CD14-positive monocyte (primary cell): ENCODE measurements around the gene CAPS. TPM values are rescaled to one million over a fixed set of nuclear protein-coding genes. Genes with fewer than 3 reads are reported as not detected.

Source experiments
- DNase-seq, 3 donors: peaks; one replicate each; pipeline ENCODE4 v3.0.0-alpha.2; 2011 to 2022
- H2AFZ ChIP-seq: 2 replicates; pipeline ENCODE4 v1.6.0; 2012; ENCODE audit warnings: mild to moderate bottlenecking, low read depth, low read length, inconsistent platforms; ENCODE audit not compliant: insufficient read depth, poor library complexity, severe bottlenecking
- H3K27ac ChIP-seq, 2 donors: 1 replicate in 1 of 2; 2 replicates in 1 of 2; pipeline ENCODE4 v1.5.1; 2012 to 2013; ENCODE audit warnings: low read length in 2 of 2, control low read depth in 1 of 2, inconsistent platforms in 1 of 2, low read depth in 1 of 2, mild to moderate bottlenecking in 1 of 2
- H3K27me3 ChIP-seq, 2 donors: one replicate each; pipeline versions ENCODE4 v1.6.0 to v1.6.1; 2011 to 2013; ENCODE audit warnings: low read length in 2 of 2; ENCODE audit not compliant: control insufficient read depth in 2 of 2, insufficient read depth in 2 of 2
- H3K36me3 ChIP-seq, 2 donors: replicated peaks in 1 of 2; 1 replicate in 1 of 2; 2 replicates in 1 of 2; pipeline versions ENCODE4 v1.5.1 to v1.6.1; 2012 to 2013; ENCODE audit warnings: low read length in 2 of 2, control low read depth in 1 of 2, inconsistent platforms in 1 of 2, mild to moderate bottlenecking in 1 of 2; ENCODE audit not compliant: insufficient read depth in 2 of 2, control insufficient read depth in 1 of 2
- H3K4me1 ChIP-seq, 2 donors: 1 replicate in 1 of 2; 2 replicates in 1 of 2; pipeline versions ENCODE4 v1.5.1 to v1.6.1; 2012 to 2013; ENCODE audit warnings: low read length in 2 of 2, control low read depth in 1 of 2, inconsistent platforms in 1 of 2, mild to moderate bottlenecking in 1 of 2, moderate library complexity in 1 of 2; ENCODE audit not compliant: insufficient read depth in 2 of 2, control insufficient read depth in 1 of 2
- H3K4me2 ChIP-seq: replicated peaks from 2 replicates; pipeline ENCODE3; 2012; ENCODE audit warnings: low read length, moderate library complexity, mild to moderate bottlenecking; ENCODE audit not compliant: poor library complexity, severe bottlenecking; ENCODE audit errors: extremely low read depth
- H3K4me3 ChIP-seq, 3 experiments: fragments of 200-600 bp in 1 of 3; sonication (generic) in 1 of 3; replicated peaks in 1 of 3; 1 replicate in 2 of 3; 2 replicates in 1 of 3; pipeline ENCODE4 v1.5.1; 2011 to 2013; ENCODE audit warnings: low read length in 3 of 3, mild to moderate bottlenecking in 3 of 3, control low read depth in 2 of 3, low read depth in 2 of 3, inconsistent platforms in 1 of 3, moderate library complexity in 1 of 3
- H3K79me2 ChIP-seq: 2 replicates; pipeline ENCODE4 v1.6.0; 2012; ENCODE audit warnings: mild to moderate bottlenecking, control low read depth, inconsistent platforms, low read length, moderate library complexity; ENCODE audit not compliant: insufficient read depth
- H3K9ac ChIP-seq: 2 replicates; pipeline ENCODE4 v1.6.0; 2017; ENCODE audit warnings: low read length, mild to moderate bottlenecking; ENCODE audit not compliant: insufficient read depth, poor library complexity, severe bottlenecking
- H3K9me3 ChIP-seq, 2 donors: replicated peaks in 1 of 2; 1 replicate in 1 of 2; 2 replicates in 1 of 2; pipeline versions ENCODE4 v1.5.1 to v1.6.1; 2012 to 2013; ENCODE audit warnings: low read length in 2 of 2, control low read depth in 1 of 2; ENCODE audit not compliant: control insufficient read depth in 1 of 2, insufficient read depth in 1 of 2
- H4K20me1 ChIP-seq: 2 replicates; pipeline ENCODE4 v1.6.0; 2012; ENCODE audit warnings: mild to moderate bottlenecking, low read length, control low read depth, moderate library complexity; ENCODE audit not compliant: insufficient read depth
- H3K27ac Mint-ChIP-seq, 7 donors: one replicate each; pipeline ENCODE4 v1.8.0; 2020; ENCODE audit warnings: mild to moderate bottlenecking in 7 of 7, mixed read lengths in 7 of 7, moderate library complexity in 6 of 7, inconsistent platforms in 2 of 7
- H3K27me3 Mint-ChIP-seq, 3 donors: one replicate each; pipeline ENCODE4 v1.8.0; 2021 to 2022; ENCODE audit warnings: low read depth in 3 of 3, mild to moderate bottlenecking in 3 of 3, mixed read lengths in 3 of 3, moderate library complexity in 3 of 3, inconsistent platforms in 1 of 3
- H3K36me3 Mint-ChIP-seq, 2 donors: one replicate each; pipeline ENCODE4 v1.8.0; 2020; ENCODE audit warnings: mixed read lengths in 2 of 2, inconsistent platforms in 1 of 2, mild to moderate bottlenecking in 1 of 2
- H3K4me1 Mint-ChIP-seq: one replicate; pipeline ENCODE4 v1.8.0; 2020; ENCODE audit warnings: mild to moderate bottlenecking, mixed read lengths
- H3K4me3 Mint-ChIP-seq, 2 donors: one replicate each; pipeline ENCODE4 v1.8.0; 2020; ENCODE audit warnings: mild to moderate bottlenecking in 2 of 2, mixed read lengths in 2 of 2, moderate library complexity in 1 of 2
- H3K9me3 Mint-ChIP-seq, 7 donors: one replicate each; pipeline ENCODE4 v1.8.0; 2020 to 2022; ENCODE audit warnings: mixed read lengths in 7 of 7, mild to moderate bottlenecking in 6 of 7, moderate library complexity in 6 of 7, inconsistent platforms in 2 of 7
- CTCF ChIP-seq: fragments of 200-600 bp; IDR thresholded peaks from one replicate; pipeline ENCODE4 v1.8.0; 2022; ENCODE audit warnings: antibody characterized with exemption, mild to moderate bottlenecking
- WGBS: methylation state at CpG from one replicate; pipeline ENCODE4 v1.1.5; 2013; ENCODE audit warnings: missing lambda C conversion rate; ENCODE audit not compliant: insufficient coverage; 5-methylcytosine and 5-hydroxymethylcytosine counted together
- intact Hi-C, 2 donors: fragments of 100-400 bp; cut with micrococcal nuclease; formaldehyde crosslinking; loops; one replicate each; pipeline versions ENCODE4 v1.15.0 to v1.15.1; 2023
- polyA plus RNA-seq, 3 donors: library from polyadenylated mRNA; depleted of rRNA in 1 of 3; unstranded in 2 of 3; stranded (reverse) in 1 of 3; fragments of 300-500 nt in 2 of 3; fragments of >200 nt in 1 of 3; fragmentation: Illumina TruSeq in 2 of 3; gene quantifications; 1 replicate in 2 of 3; 2 replicates in 1 of 3; pipeline ENCODE4 v1.2.3, GENCODE V29; 2012 to 2021

The CAPS gene
- polyA plus RNA-seq, 3 donors, result 0.34 to 34.8 (median 0.72) TPM

- H3K4me2 ChIP-seq, result peak overlapping the region; percentile 46
- peak; percentile 18 to 25 (median 25) for DNase-seq
- H3K27me3 ChIP-seq, result no peaks in the 10 kb centered on the region
- Mint-ChIP-seq H3K36me3 (peaks cover 31 to 33% of the 10 kb centered on the region in 2 donors), H3K4me1 (peaks cover 58% of the 10 kb centered on the region), H3K27me3 (peaks cover 0 to 5% (median 0%) of the 10 kb centered on the region in 3 donors), H3K4me3 (peak overlapping the region; percentile 58 to 63), H3K9me3 (no peaks in the 10 kb centered on the region), H3K27ac (peak overlapping the region; percentile 57 to 86 (median 75))
- H3K36me3 ChIP-seq, result peaks cover 10 to 37% of the 10 kb centered on the region in 2 donors
- H3K9ac ChIP-seq, result no peak overlapping the region
- no peak for TF ChIP-seq CTCF
- H3K79me2 ChIP-seq, result peaks cover 99% of the 10 kb centered on the region
- peaks cover 85% of the 10 kb centered on the region for H4K20me1 ChIP-seq
- peaks cover 43% of the 10 kb centered on the region in 2 donors for H3K4me1 ChIP-seq
- H3K4me3 ChIP-seq, result peak overlapping the region in 1 of 3 experiments; percentile 39
- H3K9me3 ChIP-seq, result no peaks in the 10 kb centered on the region
- H3K27ac ChIP-seq, result peak overlapping the region; percentile 14 to 70
- no peak overlapping the region for H2AFZ ChIP-seq
- intact Hi-C loops, result no loop called here
- 9% methylated on average over 13 of the region's 17 CpGs for WGBS
Observed at GRCh38 chr19:5953680-5954213, 39.7 kb downstream of the CAPS start.

GRCh38 chr19:5954293-5954692, 40.2 kb downstream of the CAPS start:
- peaks cover 11 to 40% of the 10 kb centered on the region in 2 donors for H3K36me3 ChIP-seq
- H3K27ac Mint-ChIP-seq, result peak overlapping the region; percentile 57 to 86 (median 74)
- H3K27me3 Mint-ChIP-seq, result peaks cover 0 to 5% (median 0%) of the 10 kb centered on the region in 3 donors
- DNase-seq, result no peak
- no peaks in the 10 kb centered on the region for H3K9me3 Mint-ChIP-seq
- peaks cover 99% of the 10 kb centered on the region for H3K79me2 ChIP-seq
- H3K36me3 Mint-ChIP-seq, result peaks cover 27 to 32% of the 10 kb centered on the region in 2 donors
- WGBS, result 27% methylated on average over 2 of the region's 6 CpGs
- peak overlapping the region in 1 of 2 donors; percentile 70 for H3K27ac ChIP-seq
- H3K4me1 ChIP-seq, result peaks cover 40% of the 10 kb centered on the region in 2 donors
- TF ChIP-seq CTCF, result no peak
- no peak overlapping the region for H3K9ac ChIP-seq
- peak overlapping the region in 1 of 2 donors; percentile 63 for H3K4me3 Mint-ChIP-seq
- H3K9me3 ChIP-seq, result no peaks in the 10 kb centered on the region
- no peak overlapping the region for H2AFZ ChIP-seq
- peaks cover 53% of the 10 kb centered on the region for H3K4me1 Mint-ChIP-seq
- intact Hi-C loops, result no loop called here
- H3K27me3 ChIP-seq, result no peaks in the 10 kb centered on the region
- H4K20me1 ChIP-seq, result peaks cover 89% of the 10 kb centered on the region
- no peak overlapping the region for H3K4me3 ChIP-seq
- peak overlapping the region; percentile 46 for H3K4me2 ChIP-seq
